HepG2 (cell line): ENCODE measurements around the gene TBC1D3K. TPM values are rescaled to one million over a fixed set of nuclear protein-coding genes. Genes with fewer than 3 reads are reported as not detected.

Experiments used
- ADNP ChIP-seq: sonication (generic); formaldehyde crosslinking; IDR thresholded peaks from 2 replicates; pipeline ENCODE4 v1.4.0; 2020; ENCODE audit warnings: missing genetic modification reagents
- ATF7-NPFF ChIP-seq: sonication (generic); formaldehyde crosslinking; IDR thresholded peaks from 2 replicates; pipeline ENCODE4 v1.8.1; 2023; ENCODE audit warnings: mild to moderate bottlenecking, low read depth, missing genetic modification reagents, moderate library complexity
- CAMTA2 ChIP-seq: sonication (generic); formaldehyde crosslinking; IDR thresholded peaks from 2 replicates; pipeline ENCODE4 v1.4.0; 2020; ENCODE audit warnings: mild to moderate bottlenecking, missing genetic modification reagents, borderline replicate concordance
- CEBPB ChIP-seq: IDR thresholded peaks from 2 replicates; pipeline ENCODE4 v1.6.1; 2011; ENCODE audit warnings: low read depth, low read length, improper control_type of control experiment, borderline replicate concordance
- HDAC1 ChIP-seq: sonication (generic); formaldehyde crosslinking; IDR thresholded peaks from 2 replicates; pipeline ENCODE4 v1.5.1; 2020; ENCODE audit warnings: mild to moderate bottlenecking, missing genetic modification reagents
- IKZF1 ChIP-seq: fragments of 450-650 bp; IDR thresholded peaks from 2 replicates; pipeline ENCODE4 v1.7.1; 2016
- KLF16 ChIP-seq, 2 experiments: sonication (generic) in 1 of 2; formaldehyde crosslinking in 1 of 2; IDR thresholded peaks; 2 replicates each; pipeline versions ENCODE4 v1.6.1 to v1.8.0; 2016 to 2023; ENCODE audit warnings: missing genetic modification reagents in 2 of 2, missing compliant biosample characterization in 1 of 2
- NR2F2 ChIP-seq: IDR thresholded peaks from 2 replicates; pipeline ENCODE4 v1.6.1; 2012; ENCODE audit warnings: low read depth, inconsistent platforms, borderline replicate concordance
- POLR2AphosphoS2 ChIP-seq: IDR thresholded peaks from 2 replicates; pipeline ENCODE4 v1.6.1; 2011; ENCODE audit warnings: low read depth, low read length, improper control_type of control experiment
- RFX1 ChIP-seq: fragments of 450-650 bp; IDR thresholded peaks from 2 replicates; pipeline ENCODE4 v1.6.1; 2017
- SMAD3 ChIP-seq: sonication (generic); formaldehyde crosslinking; IDR thresholded peaks from 2 replicates; pipeline ENCODE4 v1.4.0; 2020; ENCODE audit warnings: missing genetic modification reagents
- SRSF9 ChIP-seq: fragments of 200-400 bp; formaldehyde crosslinking; IDR thresholded peaks from 2 replicates; pipeline ENCODE4 v1.6.1; 2018; ENCODE audit warnings: borderline replicate concordance, mild to moderate bottlenecking, low read depth, low read length; ENCODE audit not compliant: insufficient read depth, poor library complexity, severe bottlenecking
- TBP ChIP-seq: sonication (generic); formaldehyde crosslinking; IDR thresholded peaks from 2 replicates; pipeline ENCODE4 v1.5.0; 2020; ENCODE audit warnings: missing genetic modification reagents
- ZNF24 ChIP-seq: fragments of 450-650 bp; IDR thresholded peaks from 2 replicates; pipeline ENCODE4 v1.6.1; 2017; ENCODE audit warnings: antibody characterized with exemption, mild to moderate bottlenecking
- ZNF550 ChIP-seq: sonication (generic); formaldehyde crosslinking; IDR thresholded peaks from 2 replicates; pipeline ENCODE4 v1.4.0; 2020; ENCODE audit warnings: mild to moderate bottlenecking, missing genetic modification reagents, borderline replicate concordance
- ZNF7 ChIP-seq: IDR thresholded peaks from 2 replicates; pipeline ENCODE4 v1.6.1; 2016; ENCODE audit warnings: missing biosample characterization, missing genetic modification reagents
- ZSCAN29 ChIP-seq: sonication (generic); formaldehyde crosslinking; conservative IDR thresholded peaks from 2 replicates; pipeline ENCODE4 v1.4.0; 2020; ENCODE audit warnings: mild to moderate bottlenecking, missing genetic modification reagents
- polyA plus RNA-seq, 8 experiments: library from polyadenylated mRNA; depleted of rRNA in 3 of 8; stranded (reverse) in 7 of 8; unstranded in 1 of 8; fragments of >200 nt; fragmentation: Illumina TruSeq in 4 of 8; extraction: Trizol in 4 of 8; gene quantifications; 2 replicates each; pipeline versions ENCODE4 v1.2.1 to v1.2.3, GENCODE V29; 2011 to 2016; ENCODE audit warnings: low read depth in 4 of 8, missing spikeins in 1 of 8, mixed read lengths in 1 of 8; ENCODE audit not compliant: insufficient read depth in 1 of 8
- total RNA-seq, 5 experiments: library from RNA; depleted of rRNA; stranded (reverse); fragments of >200 nt; fragmentation: Illumina TruSeq; extraction: Trizol; gene quantifications; 2 replicates each; pipeline ENCODE4 v1.2.3, GENCODE V29; 2016; ENCODE audit warnings: low read depth in 1 of 5
- TF ChIP-seq, protein P1 (sequence below): sonication (generic); formaldehyde crosslinking; IDR thresholded peaks from 2 replicates; pipeline ENCODE4 v1.4.0; 2020; ENCODE audit warnings: missing genetic modification reagents, borderline replicate concordance
- TF ChIP-seq, protein P2 (sequence below): IDR thresholded peaks from 2 replicates; pipeline ENCODE4 v1.6.1; 2016; ENCODE audit warnings: low read depth
- TF ChIP-seq, protein P3 (sequence below): sonication (generic); formaldehyde crosslinking; IDR thresholded peaks from 2 replicates; pipeline ENCODE4 v1.9.0; 2022; ENCODE audit warnings: missing genetic modification reagents, mild to moderate bottlenecking, borderline replicate concordance
- TF ChIP-seq, protein P4 (sequence below): sonication (generic); formaldehyde crosslinking; IDR thresholded peaks from 2 replicates; pipeline ENCODE4 v1.5.1; 2020; ENCODE audit warnings: missing genetic modification reagents, mild to moderate bottlenecking, borderline replicate concordance
- TF ChIP-seq, protein P5 (sequence below): IDR thresholded peaks from 2 replicates; pipeline ENCODE4 v1.6.1; 2016; ENCODE audit warnings: missing compliant biosample characterization, missing genetic modification reagents, borderline replicate concordance

TBC1D3K gene
- total and polyA plus RNA-seq, 2 of the 13 experiments (the other 11 are each of a cell fraction or from before 2014, with no cell fraction given): not detected

DNA sequence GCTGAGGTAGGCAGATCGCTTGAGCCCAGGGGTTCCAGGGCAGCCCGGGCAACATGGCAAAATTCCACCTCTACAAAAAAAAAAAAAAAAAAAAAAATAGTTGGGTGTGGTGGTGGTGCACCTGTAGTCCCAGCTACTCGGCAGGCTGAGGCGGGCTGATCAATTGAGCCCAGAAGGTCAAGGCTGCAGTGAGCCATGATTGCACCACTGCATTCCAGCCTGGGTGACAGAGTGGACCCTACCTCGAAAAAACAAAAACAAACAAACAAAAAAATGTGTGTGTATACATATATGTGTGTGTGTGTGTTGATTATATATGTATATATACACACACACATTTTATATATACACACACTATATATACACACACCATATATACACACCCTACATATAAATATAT, 39.1 kb upstream of the TBC1D3K start (continued):
- TF ChIP-seq, protein P1, sequence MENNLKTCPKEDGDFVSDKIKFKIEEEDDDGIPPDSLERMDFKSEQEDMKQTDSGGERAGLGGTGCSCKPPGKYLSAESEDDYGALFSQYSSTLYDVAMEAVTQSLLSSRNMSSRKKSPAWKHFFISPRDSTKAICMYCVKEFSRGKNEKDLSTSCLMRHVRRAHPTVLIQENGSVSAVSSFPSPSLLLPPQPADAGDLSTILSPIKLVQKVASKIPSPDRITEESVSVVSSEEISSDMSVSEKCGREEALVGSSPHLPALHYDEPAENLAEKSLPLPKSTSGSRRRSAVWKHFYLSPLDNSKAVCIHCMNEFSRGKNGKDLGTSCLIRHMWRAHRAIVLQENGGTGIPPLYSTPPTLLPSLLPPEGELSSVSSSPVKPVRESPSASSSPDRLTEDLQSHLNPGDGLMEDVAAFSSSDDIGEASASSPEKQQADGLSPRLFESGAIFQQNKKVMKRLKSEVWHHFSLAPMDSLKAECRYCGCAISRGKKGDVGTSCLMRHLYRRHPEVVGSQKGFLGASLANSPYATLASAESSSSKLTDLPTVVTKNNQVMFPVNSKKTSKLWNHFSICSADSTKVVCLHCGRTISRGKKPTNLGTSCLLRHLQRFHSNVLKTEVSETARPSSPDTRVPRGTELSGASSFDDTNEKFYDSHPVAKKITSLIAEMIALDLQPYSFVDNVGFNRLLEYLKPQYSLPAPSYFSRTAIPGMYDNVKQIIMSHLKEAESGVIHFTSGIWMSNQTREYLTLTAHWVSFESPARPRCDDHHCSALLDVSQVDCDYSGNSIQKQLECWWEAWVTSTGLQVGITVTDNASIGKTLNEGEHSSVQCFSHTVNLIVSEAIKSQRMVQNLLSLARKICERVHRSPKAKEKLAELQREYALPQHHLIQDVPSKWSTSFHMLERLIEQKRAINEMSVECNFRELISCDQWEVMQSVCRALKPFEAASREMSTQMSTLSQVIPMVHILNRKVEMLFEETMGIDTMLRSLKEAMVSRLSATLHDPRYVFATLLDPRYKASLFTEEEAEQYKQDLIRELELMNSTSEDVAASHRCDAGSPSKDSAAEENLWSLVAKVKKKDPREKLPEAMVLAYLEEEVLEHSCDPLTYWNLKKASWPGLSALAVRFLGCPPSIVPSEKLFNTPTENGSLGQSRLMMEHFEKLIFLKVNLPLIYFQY (CRISPR knock-in tag): no peak
- TF ChIP-seq ADNP (no peak), ZNF7 (CRISPR knock-in tag) (no peak), TBP (CRISPR knock-in tag) (no peak), NR2F2 (peak; percentile 68; the same call in 1 of the 2 replicates), KLF16 (CRISPR knock-in tag; IDR thresholded peaks at IDR 0.05) (peak in 1 of 2 experiments; percentile 44; a peak in 1 of 4 replicates), IKZF1 (no peak), SRSF9 (no peak), CAMTA2 (CRISPR knock-in tag) (no peak), CEBPB (peak; percentile 88), POLR2AphosphoS2 (no peak), HDAC1 (CRISPR knock-in tag) (peak; percentile 63; the same call in 1 of the 2 replicates), ATF7-NPFF (CRISPR knock-in tag) (no peak), ZNF24 (no peak), ZNF550 (no peak), SMAD3 (CRISPR knock-in tag) (peak; percentile 67; the same call in 1 of the 2 replicates), RFX1 (no peak), ZSCAN29 (CRISPR knock-in tag) (no peak)
- TF ChIP-seq, protein P2, sequence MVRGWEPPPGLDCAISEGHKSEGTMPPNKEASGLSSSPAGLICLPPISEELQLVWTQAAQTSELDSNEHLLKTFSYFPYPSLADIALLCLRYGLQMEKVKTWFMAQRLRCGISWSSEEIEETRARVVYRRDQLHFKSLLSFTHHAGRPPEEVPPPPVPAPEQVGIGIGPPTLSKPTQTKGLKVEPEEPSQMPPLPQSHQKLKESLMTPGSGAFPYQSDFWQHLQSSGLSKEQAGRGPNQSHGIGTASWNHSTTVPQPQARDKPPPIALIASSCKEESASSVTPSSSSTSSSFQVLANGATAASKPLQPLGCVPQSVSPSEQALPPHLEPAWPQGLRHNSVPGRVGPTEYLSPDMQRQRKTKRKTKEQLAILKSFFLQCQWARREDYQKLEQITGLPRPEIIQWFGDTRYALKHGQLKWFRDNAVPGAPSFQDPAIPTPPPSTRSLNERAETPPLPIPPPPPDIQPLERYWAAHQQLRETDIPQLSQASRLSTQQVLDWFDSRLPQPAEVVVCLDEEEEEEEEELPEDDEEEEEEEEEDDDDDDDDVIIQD: no peak
- TF ChIP-seq, protein P3, sequence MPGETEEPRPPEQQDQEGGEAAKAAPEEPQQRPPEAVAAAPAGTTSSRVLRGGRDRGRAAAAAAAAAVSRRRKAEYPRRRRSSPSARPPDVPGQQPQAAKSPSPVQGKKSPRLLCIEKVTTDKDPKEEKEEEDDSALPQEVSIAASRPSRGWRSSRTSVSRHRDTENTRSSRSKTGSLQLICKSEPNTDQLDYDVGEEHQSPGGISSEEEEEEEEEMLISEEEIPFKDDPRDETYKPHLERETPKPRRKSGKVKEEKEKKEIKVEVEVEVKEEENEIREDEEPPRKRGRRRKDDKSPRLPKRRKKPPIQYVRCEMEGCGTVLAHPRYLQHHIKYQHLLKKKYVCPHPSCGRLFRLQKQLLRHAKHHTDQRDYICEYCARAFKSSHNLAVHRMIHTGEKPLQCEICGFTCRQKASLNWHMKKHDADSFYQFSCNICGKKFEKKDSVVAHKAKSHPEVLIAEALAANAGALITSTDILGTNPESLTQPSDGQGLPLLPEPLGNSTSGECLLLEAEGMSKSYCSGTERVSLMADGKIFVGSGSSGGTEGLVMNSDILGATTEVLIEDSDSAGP (CRISPR knock-in tag): no peak
- TF ChIP-seq, protein P4, sequence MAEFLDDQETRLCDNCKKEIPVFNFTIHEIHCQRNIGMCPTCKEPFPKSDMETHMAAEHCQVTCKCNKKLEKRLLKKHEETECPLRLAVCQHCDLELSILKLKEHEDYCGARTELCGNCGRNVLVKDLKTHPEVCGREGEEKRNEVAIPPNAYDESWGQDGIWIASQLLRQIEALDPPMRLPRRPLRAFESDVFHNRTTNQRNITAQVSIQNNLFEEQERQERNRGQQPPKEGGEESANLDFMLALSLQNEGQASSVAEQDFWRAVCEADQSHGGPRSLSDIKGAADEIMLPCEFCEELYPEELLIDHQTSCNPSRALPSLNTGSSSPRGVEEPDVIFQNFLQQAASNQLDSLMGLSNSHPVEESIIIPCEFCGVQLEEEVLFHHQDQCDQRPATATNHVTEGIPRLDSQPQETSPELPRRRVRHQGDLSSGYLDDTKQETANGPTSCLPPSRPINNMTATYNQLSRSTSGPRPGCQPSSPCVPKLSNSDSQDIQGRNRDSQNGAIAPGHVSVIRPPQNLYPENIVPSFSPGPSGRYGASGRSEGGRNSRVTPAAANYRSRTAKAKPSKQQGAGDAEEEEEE (CRISPR knock-in tag): no peak
- TF ChIP-seq, protein P5, sequence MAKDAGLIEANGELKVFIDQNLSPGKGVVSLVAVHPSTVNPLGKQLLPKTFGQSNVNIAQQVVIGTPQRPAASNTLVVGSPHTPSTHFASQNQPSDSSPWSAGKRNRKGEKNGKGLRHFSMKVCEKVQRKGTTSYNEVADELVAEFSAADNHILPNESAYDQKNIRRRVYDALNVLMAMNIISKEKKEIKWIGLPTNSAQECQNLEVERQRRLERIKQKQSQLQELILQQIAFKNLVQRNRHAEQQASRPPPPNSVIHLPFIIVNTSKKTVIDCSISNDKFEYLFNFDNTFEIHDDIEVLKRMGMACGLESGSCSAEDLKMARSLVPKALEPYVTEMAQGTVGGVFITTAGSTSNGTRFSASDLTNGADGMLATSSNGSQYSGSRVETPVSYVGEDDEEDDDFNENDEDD (CRISPR knock-in tag): no peak
